CD4-positive, alpha-beta memory T cell (primary cell): ENCODE data around the gene MSGN1. TPM values are rescaled to one million over a fixed set of nuclear protein-coding genes. Genes with fewer than 3 reads are reported as not detected.
"Not testable (repeated sequence)": the region's sequence is repeated elsewhere in the genome, so short reads cannot be mapped to it uniquely, and the experiment has no call there.

Experiments
- CTCF ChIA-PET: fragments of 350-600 bp; sonication (Branson Sonifier 250); formaldehyde crosslinking; loops from one replicate; lab custom pipeline; 2021; ENCODE audit warnings: inconsistent platforms; ENCODE audit not compliant: partially characterized antibody; lab: Charles Lee
- POLR2A ChIA-PET: fragments of 350-600 bp; sonication (Branson Sonifier 250); formaldehyde crosslinking; loops from one replicate; lab custom pipeline; 2021; ENCODE audit not compliant: partially characterized antibody; lab: Charles Lee
- DNase-seq, 5 donors: peaks; one replicate each; pipeline versions ENCODE4 v3.0.0 to v3.0.0-alpha.2; 2020 to 2022; ENCODE audit warnings: mixed read lengths in 1 of 5
- H3K27ac ChIP-seq: one replicate; pipeline ENCODE4 v1.7.0; 2013; ENCODE audit warnings: low read depth, low read length
- H3K27me3 ChIP-seq: 2 replicates; pipeline ENCODE4 v1.7.0; 2013; ENCODE audit warnings: mild to moderate bottlenecking, low read length, moderate library complexity; ENCODE audit not compliant: insufficient read depth
- H3K36me3 ChIP-seq: 2 replicates; pipeline ENCODE4 v1.7.0; 2013; ENCODE audit warnings: mild to moderate bottlenecking, low read length, moderate library complexity; ENCODE audit not compliant: insufficient read depth
- H3K4me1 ChIP-seq: 2 replicates; pipeline ENCODE4 v1.7.0; 2013; ENCODE audit warnings: mild to moderate bottlenecking, low read length, moderate library complexity; ENCODE audit not compliant: insufficient read depth
- H3K4me3 ChIP-seq, 2 donors: one replicate each; pipeline ENCODE4 v1.7.0; 2013; ENCODE audit warnings: low read length in 2 of 2, mild to moderate bottlenecking in 1 of 2
- H3K9me3 ChIP-seq, 2 donors: one replicate each; pipeline ENCODE4 v1.7.0; 2013; ENCODE audit warnings: low read length in 2 of 2, control low read depth in 1 of 2; ENCODE audit not compliant: control insufficient read depth in 1 of 2
- H3K27ac Mint-ChIP-seq, 7 donors: one replicate each; pipeline ENCODE4 v1.8.0; 2020 to 2021; ENCODE audit warnings: mixed read lengths in 7 of 7, mild to moderate bottlenecking in 6 of 7, inconsistent platforms in 3 of 7, moderate library complexity in 3 of 7
- H3K27me3 Mint-ChIP-seq, 2 donors: one replicate each; pipeline ENCODE4 v1.8.0; 2020 to 2021; ENCODE audit warnings: mixed read lengths in 2 of 2
- H3K36me3 Mint-ChIP-seq, 2 donors: one replicate each; pipeline ENCODE4 v1.8.0; 2020 to 2021; ENCODE audit warnings: mixed read lengths in 2 of 2, inconsistent platforms in 1 of 2, mild to moderate bottlenecking in 1 of 2
- H3K4me1 Mint-ChIP-seq, 4 donors: one replicate each; pipeline ENCODE4 v1.8.0; 2020 to 2021; ENCODE audit warnings: mixed read lengths in 4 of 4, mild to moderate bottlenecking in 1 of 4
- H3K4me3 Mint-ChIP-seq, 8 donors: one replicate each; pipeline ENCODE4 v1.8.0; 2020 to 2021; ENCODE audit warnings: mixed read lengths in 8 of 8, mild to moderate bottlenecking in 7 of 8, moderate library complexity in 6 of 8, inconsistent platforms in 3 of 8
- H3K9me3 Mint-ChIP-seq, 8 donors: one replicate each; pipeline ENCODE4 v1.8.0; 2020 to 2021; ENCODE audit warnings: mixed read lengths in 8 of 8, mild to moderate bottlenecking in 5 of 8, inconsistent platforms in 3 of 8, moderate library complexity in 1 of 8
- intact Hi-C: fragments of 100-400 bp; cut with micrococcal nuclease; formaldehyde crosslinking; loops from one replicate; pipeline ENCODE4 v1.15.1; 2023
- polyA plus RNA-seq, 2 donors: library from polyadenylated mRNA; unstranded; fragments of 300-500 nt; fragmentation: Illumina TruSeq; gene quantifications; one replicate each; pipeline ENCODE4 v1.2.3, GENCODE V29; 2021
- total RNA-seq, 2 experiments: library from RNA; stranded (reverse); gene quantifications; one replicate each; pipeline ENCODE4 v1.2.3, GENCODE V29; 2021

The MSGN1 gene
- total and polyA plus RNA-seq, 4 experiments from 2014 or later = not detected

DNA sequence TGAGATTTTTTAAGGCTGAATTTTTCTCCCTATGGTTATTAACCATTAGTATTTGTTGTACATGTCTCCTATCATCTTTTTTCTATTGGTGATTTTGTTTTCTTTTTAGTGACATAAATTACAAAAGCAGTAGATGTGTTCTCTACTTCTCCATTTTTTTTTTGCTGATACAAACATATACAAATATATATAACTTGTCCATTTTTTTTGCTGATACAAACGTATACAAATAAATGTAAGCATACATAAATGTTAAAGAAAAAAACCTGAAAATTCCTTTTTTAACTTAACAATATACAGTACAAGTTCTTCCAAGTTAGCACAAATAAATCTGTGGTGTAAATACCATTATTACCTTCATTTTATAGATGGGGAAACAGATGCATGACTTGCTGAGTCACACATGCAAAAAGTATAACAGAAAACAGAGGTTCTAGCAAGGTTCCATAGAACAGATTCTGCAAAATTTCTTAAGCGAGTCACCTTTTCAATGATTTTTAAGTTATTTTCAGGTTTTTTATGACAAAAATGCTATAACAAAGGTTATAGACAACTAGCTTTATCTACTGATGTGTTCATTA is 2.1 kb downstream of the MSGN1 start:
- H3K27me3 ChIP-seq = no peaks in the 10 kb centered on the region
- no peaks in the 10 kb centered on the region for H3K4me1 ChIP-seq
- ChIA-PET POLR2A (no interaction called here), CTCF (no interaction called here)
- Mint-ChIP-seq H3K36me3 (no peaks in the 10 kb centered on the region), H3K27ac (no peak overlapping the region), H3K27me3 (peaks cover 9 to 14% of the 10 kb centered on the region in 2 donors), H3K9me3 (no peaks in the 10 kb centered on the region), H3K4me3 (no peak overlapping the region), H3K4me1 (no peaks in the 10 kb centered on the region)
- no peak for DNase-seq
- no peak overlapping the region for H3K4me3 ChIP-seq
- no peaks in the 10 kb centered on the region for H3K36me3 ChIP-seq
- H3K27ac ChIP-seq = no peak overlapping the region
- intact Hi-C loops = no loop called here
- H3K9me3 ChIP-seq = no peaks in the 10 kb centered on the region

DNA sequence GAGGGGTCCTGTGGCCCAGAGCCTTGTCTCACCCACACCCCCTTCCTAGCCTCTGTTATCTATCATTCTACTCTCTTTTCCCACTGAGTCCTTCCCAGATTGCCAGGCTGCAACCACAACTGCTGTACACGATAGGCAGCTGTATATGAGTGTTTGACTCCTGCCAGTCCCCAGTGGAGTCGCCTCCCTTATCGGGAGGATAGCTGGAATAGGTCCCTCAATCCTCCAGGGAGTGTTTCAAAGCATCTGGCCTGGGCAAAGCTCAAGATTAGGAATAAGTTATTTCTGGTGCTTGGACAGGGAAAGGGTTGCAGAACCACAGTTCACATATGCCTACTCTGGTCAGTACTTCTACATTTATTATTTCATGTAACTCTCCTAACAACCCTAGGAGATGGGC is 4.8 kb downstream of the MSGN1 start:
- CTCF ChIA-PET = interaction anchor here (0.8 to 1.3 kb wide), 2 partner anchors 9 to 12 kb away, joined by 3 read pairs; no protein-coding TSS in a partner anchor
- H3K27ac ChIP-seq = no peak overlapping the region

DNA sequence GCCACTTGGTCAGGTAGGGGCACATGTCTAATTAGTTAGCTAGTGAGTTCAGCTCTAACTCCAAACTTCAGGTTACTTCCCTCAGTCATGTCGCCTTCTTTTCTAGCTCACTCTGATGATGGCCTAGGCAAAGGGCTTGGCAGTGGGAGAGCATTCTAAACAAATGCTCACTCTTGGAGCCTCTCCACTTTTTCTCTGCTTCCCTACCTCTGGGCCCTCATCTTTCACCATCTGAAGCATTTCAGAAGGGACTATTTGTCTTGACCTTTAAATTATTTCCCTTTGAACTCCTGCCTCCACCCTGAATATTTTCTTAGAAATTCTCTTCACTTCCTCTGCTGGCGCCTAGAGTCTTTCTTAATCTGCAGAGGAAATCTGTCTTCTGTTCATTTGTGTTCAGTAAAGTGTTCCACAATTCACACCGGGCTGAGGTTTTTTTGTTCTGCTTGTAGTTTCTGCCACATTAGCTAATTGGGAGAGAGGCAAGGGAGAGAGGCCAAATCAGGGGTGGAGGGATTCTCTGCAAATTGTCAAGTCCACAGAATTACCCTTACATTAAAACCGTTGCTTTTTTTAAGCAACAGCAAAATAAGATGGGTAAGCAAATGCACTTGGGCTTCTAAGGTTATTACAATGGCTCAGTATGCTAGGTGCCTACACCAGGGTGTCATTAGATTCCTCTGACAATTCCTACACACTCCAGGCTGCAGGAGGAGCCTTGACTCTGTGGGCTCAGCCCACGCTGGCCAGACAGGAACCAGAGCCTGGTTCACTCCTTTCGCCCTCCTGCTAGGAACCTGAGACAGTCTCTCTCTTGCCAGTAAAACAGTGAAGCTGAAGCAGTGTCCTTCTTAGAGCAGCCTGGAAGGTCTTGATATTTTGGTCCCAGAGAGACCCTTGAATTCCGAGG is 5.5 kb downstream of the MSGN1 start:
- CTCF ChIA-PET = no interaction called here
- Histone ChIP-seq H3K4me3 (no peak overlapping the region), H3K27me3 (no peaks in the 10 kb centered on the region), H3K9me3 (no peaks in the 10 kb centered on the region), H3K36me3 (no peaks in the 10 kb centered on the region), H3K27ac (no peak overlapping the region), H3K4me1 (no peaks in the 10 kb centered on the region)
- H3K9me3 Mint-ChIP-seq = peaks cover 0 to 2% (median 0%) of the 10 kb centered on the region in 8 donors
- no peaks in the 10 kb centered on the region for H3K36me3 Mint-ChIP-seq
- no peaks in the 10 kb centered on the region for H3K4me1 Mint-ChIP-seq
- H3K27me3 Mint-ChIP-seq = peaks cover 14 to 21% of the 10 kb centered on the region in 2 donors
- H3K27ac Mint-ChIP-seq = no peak overlapping the region
- DNase-seq = no peak
- intact Hi-C loops = no loop called here
- H3K4me3 Mint-ChIP-seq = no peak overlapping the region
- POLR2A ChIA-PET = no interaction called here

More for the DNA sequence above, 4.8 kb downstream of the MSGN1 start:
- no peak for DNase-seq
- Histone ChIP-seq H3K4me1 (no peaks in the 10 kb centered on the region), H3K9me3 (no peaks in the 10 kb centered on the region), H3K27me3 (no peaks in the 10 kb centered on the region), H3K4me3 (no peak overlapping the region), H3K36me3 (no peaks in the 10 kb centered on the region)
- peaks cover 0 to 2% (median 0%) of the 10 kb centered on the region in 8 donors for H3K9me3 Mint-ChIP-seq
- H3K27ac Mint-ChIP-seq = no peak overlapping the region
- H3K27me3 Mint-ChIP-seq = peaks cover 12 to 18% of the 10 kb centered on the region in 2 donors
- no peaks in the 10 kb centered on the region for H3K36me3 Mint-ChIP-seq
- POLR2A ChIA-PET = no interaction called here
- intact Hi-C loops = no loop called here
- no peak overlapping the region for H3K4me3 Mint-ChIP-seq
- H3K4me1 Mint-ChIP-seq = no peaks in the 10 kb centered on the region

DNA sequence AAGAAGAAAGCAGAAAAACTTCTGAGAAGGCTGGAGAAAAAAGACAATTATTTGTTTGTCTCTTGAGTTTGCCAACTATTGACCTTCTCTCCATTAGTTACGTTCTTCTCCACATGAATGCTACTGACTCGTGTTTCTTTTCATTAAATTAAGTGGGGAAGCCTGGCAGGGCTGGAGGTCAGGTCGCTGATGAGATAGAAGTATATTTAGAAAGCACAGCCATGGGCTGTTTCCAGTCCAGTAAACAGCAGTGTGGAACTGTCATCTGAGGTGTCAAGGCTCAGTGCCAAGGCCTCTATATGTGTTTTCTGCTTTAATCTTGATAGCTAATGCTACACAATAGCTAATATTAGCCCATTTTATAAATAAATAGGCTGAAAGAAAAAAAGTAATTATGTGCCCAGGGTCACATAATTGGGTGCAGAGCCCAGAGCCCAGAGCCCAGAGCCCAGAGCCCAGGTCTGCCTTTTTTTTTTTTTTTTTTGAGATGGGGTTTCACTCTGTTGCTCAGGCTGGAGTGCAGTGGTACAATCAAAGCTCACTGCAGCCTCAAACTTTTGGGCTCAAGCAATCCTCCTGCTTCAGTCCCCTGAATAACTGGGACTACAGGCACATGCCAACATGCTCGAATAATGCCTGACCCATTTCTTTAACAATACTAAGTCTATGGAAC is 6.3 kb downstream of the MSGN1 start:
- no peaks in the 10 kb centered on the region for H3K27me3 ChIP-seq
- Mint-ChIP-seq H3K27ac (no peak overlapping the region), H3K27me3 (peaks cover 14 to 19% of the 10 kb centered on the region in 2 donors), H3K36me3 (no peaks in the 10 kb centered on the region), H3K9me3 (peaks cover 0 to 2% (median 0%) of the 10 kb centered on the region in 8 donors), H3K4me3 (no peak overlapping the region), H3K4me1 (no peaks in the 10 kb centered on the region)
- intact Hi-C loops = no loop called here
- CTCF ChIA-PET = no interaction called here
- no peak for DNase-seq
- H3K4me3 ChIP-seq = no peak overlapping the region
- no peaks in the 10 kb centered on the region for H3K4me1 ChIP-seq
- POLR2A ChIA-PET = no interaction called here
- H3K27ac ChIP-seq = no peak overlapping the region
- H3K9me3 ChIP-seq = no peaks in the 10 kb centered on the region
- no peaks in the 10 kb centered on the region for H3K36me3 ChIP-seq

DNA sequence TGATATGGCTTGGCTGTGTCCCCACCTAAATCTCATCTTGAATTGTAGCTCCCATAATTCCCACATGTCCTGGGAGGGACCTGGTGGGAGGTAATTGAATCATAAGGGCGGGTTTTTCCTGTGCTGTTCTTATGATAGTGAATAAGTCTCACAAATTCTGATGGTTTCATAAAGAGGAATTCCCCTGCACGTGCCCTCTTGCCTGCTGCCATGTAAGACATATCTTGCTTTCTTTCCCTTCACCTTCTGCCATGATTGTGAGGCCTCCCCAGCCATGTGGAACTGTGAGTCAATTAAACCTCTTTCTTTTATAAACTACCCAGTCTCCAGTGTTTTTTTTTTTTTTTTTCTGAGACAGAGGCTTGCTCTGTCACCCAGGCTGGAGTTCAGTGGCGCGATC is 7.4 kb downstream of the MSGN1 start:
- H3K4me3 ChIP-seq, POLR2A ChIA-PET, CTCF ChIA-PET, DNase-seq, H3K4me1 ChIP-seq, H3K27me3 ChIP-seq, H3K9me3 Mint-ChIP-seq, H3K9me3 ChIP-seq, H3K4me3 Mint-ChIP-seq, intact Hi-C loops, H3K36me3 ChIP-seq, H3K27ac ChIP-seq, H3K4me1 Mint-ChIP-seq, H3K36me3 Mint-ChIP-seq, H3K27ac Mint-ChIP-seq: not testable (repeated sequence)
- peaks cover 16 to 20% of the 10 kb centered on the region in 2 donors for H3K27me3 Mint-ChIP-seq

DNA sequence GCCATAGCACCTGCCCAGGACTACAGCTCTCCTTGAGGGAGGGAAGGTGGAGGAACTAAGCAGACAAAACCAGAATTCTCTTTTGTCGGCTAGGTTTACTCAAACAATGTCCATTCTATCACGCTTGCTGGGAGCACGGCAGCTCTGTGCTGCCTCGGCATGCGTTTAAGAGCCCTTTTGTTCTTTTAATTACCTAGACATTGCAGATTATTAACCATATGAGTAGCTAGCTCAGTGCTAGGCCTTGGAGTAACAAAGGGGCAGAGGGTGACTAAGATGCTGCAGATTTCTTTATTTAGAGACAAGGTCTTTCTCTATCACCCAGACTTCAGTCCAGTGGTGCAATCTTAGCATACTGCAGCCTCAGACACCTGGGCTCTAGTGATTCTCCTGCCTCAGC is 11.1 kb downstream of the MSGN1 start:
- CTCF ChIA-PET = interaction anchor here (0.9 kb wide), 1 partner anchor 11 kb away, joined by 3 read pairs; the partner anchor contains the start of gene MSGN1
- H3K27ac Mint-ChIP-seq = no peak overlapping the region
- no peaks in the 10 kb centered on the region for H3K36me3 Mint-ChIP-seq
- peaks cover 0 to 11% (median 2%) of the 10 kb centered on the region in 4 donors for H3K4me1 Mint-ChIP-seq
- no peaks in the 10 kb centered on the region for H3K36me3 ChIP-seq
- POLR2A ChIA-PET = no interaction called here
- H3K27ac ChIP-seq = no peak overlapping the region
- H3K4me1 ChIP-seq = no peaks in the 10 kb centered on the region
- intact Hi-C loops = no loop called here
- peaks cover 0 to 7% (median 0%) of the 10 kb centered on the region in 8 donors for H3K9me3 Mint-ChIP-seq
- H3K9me3 ChIP-seq = no peaks in the 10 kb centered on the region
- no peak for DNase-seq
- no peak overlapping the region for H3K4me3 Mint-ChIP-seq
- H3K27me3 Mint-ChIP-seq = peaks cover 32 to 41% of the 10 kb centered on the region in 2 donors
- peaks cover 9% of the 10 kb centered on the region for H3K27me3 ChIP-seq
- H3K4me3 ChIP-seq = no peak overlapping the region

DNA sequence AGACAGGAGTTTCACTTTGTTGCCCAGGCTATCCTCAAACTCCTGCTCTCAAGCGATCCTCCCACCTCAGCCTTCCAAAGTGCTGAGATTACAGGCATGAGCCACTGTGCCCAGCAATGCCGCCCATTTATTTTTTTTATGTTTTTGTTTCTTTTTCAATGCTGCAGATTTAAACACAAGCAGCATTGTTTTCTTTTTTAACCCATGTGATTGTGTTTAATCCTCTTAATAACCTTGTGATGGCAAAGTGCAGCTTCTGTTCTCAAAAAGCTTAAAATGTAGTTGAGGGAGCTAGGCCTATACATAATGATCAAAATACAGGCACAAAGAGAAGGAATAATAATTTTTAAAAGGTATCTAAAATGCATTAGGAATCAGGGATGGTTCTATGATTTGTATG is 11.5 kb downstream of the MSGN1 start:
- ChIA-PET POLR2A (no interaction called here), CTCF (interaction anchor here (0.9 kb wide), 1 partner anchor 12 kb away, joined by 3 read pairs; the partner anchor contains the start of gene MSGN1)
- H3K36me3 Mint-ChIP-seq = no peaks in the 10 kb centered on the region
- intact Hi-C loops = no loop called here
- no peak overlapping the region for H3K4me3 Mint-ChIP-seq
- H3K4me1 ChIP-seq = no peaks in the 10 kb centered on the region
- H3K4me3 ChIP-seq = no peak overlapping the region
- H3K9me3 ChIP-seq = no peaks in the 10 kb centered on the region
- peaks cover 0 to 11% (median 2%) of the 10 kb centered on the region in 4 donors for H3K4me1 Mint-ChIP-seq
- H3K27me3 ChIP-seq = peaks cover 9% of the 10 kb centered on the region
- H3K36me3 ChIP-seq = no peaks in the 10 kb centered on the region
- no peak overlapping the region for H3K27ac ChIP-seq
- no peak overlapping the region for H3K27ac Mint-ChIP-seq
- peaks cover 0 to 7% (median 0%) of the 10 kb centered on the region in 8 donors for H3K9me3 Mint-ChIP-seq
- peaks cover 32 to 40% of the 10 kb centered on the region in 2 donors for H3K27me3 Mint-ChIP-seq
- no peak for DNase-seq
